Activated naive CD4-positive, alpha-beta T cell treated with anti-CD3 and anti-CD28 coated beads for 36 hours (primary cell): Measurements from ENCODE around the gene FOXP1. TPM values are rescaled to one million over a fixed set of nuclear protein-coding genes. Genes with fewer than 3 reads are reported as not detected.

ENCODE experiments used
- CTCF ChIA-PET: fragments of 350-600 bp; sonication (Branson Sonifier 250); formaldehyde crosslinking; loops from one replicate; lab custom pipeline; 2021; ENCODE audit warnings: antibody characterized with exemption; lab: Charles Lee
- DNase-seq: peaks from one replicate; pipeline ENCODE4 v3.0.0-alpha.2; 2020
- H3K27ac Mint-ChIP-seq: one replicate; pipeline ENCODE4 v1.8.0; 2021; ENCODE audit warnings: mild to moderate bottlenecking, mixed read lengths
- H3K27me3 Mint-ChIP-seq: one replicate; pipeline ENCODE4 v1.8.0; 2021; ENCODE audit warnings: low read depth, mixed read lengths
- H3K36me3 Mint-ChIP-seq: one replicate; pipeline ENCODE4 v1.8.0; 2021; ENCODE audit warnings: low read depth, mixed read lengths
- H3K4me1 Mint-ChIP-seq: one replicate; pipeline ENCODE4 v1.8.0; 2021; ENCODE audit warnings: low read depth, mixed read lengths
- H3K4me3 Mint-ChIP-seq: one replicate; pipeline ENCODE4 v1.8.0; 2021; ENCODE audit warnings: mild to moderate bottlenecking, moderate library complexity, mixed read lengths
- H3K9me3 Mint-ChIP-seq: one replicate; pipeline ENCODE4 v1.8.0; 2021; ENCODE audit warnings: mixed read lengths
- intact Hi-C: fragments of 100-400 bp; cut with micrococcal nuclease; formaldehyde crosslinking; loops from one replicate; pipeline ENCODE4 v1.15.1; 2023
- total RNA-seq, 2 experiments: library from RNA; stranded (reverse); gene quantifications; one replicate each; pipeline ENCODE4 v1.2.3, GENCODE V29; 2021

Gene FOXP1
- total RNA-seq, 2 experiments from 2014 or later: 95.2 to 97.4 TPM

DNA sequence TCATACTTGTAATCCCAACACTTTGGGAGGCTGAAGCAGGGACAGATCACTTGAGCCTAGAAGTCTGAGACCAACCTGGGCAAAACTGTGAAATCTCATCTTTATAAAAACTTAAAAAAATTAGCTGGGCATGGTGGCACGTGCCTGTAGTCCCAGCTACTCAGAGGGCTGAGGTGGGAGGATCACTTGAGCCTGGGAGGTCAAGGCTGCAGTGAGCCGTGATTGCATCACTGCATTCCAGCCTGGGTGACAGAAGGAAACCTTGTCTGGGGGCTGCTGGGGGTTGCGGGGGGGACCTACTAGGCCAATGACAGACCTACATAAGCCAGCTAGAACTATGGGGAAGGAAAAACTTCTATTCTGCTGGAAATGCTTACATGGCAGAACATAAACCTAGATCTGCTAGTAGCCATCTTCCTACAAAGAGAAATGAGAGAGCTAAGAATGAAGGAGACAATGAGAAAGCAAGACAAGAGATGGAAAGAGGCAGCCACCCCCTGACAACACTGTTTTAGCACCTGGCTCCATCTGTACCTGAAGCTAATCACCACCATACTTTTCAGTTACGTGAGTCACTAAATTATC, 23.9 kb downstream of the FOXP1 start:
- peaks cover 7% of the 10 kb centered on the region for H3K36me3 Mint-ChIP-seq

DNA sequence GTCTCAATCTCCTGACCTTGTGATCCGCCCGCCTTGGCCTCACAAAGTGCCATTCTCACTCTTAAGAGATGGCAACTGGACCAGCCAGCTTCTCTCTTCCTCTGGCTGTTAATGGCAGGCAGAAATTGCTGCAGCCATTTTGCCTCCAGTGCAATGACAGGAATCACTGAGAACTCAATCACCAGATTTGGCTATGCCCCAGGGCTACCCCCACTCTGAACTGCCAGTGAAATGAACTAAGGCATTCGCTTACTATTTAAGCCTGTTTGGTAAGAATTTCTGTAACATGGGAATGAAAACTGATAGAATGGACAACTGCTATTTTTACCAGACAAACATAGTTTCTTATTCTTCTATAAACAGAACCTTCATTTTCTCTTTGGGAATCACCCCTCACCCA, 24.5 kb downstream of the FOXP1 start:
- Mint-ChIP-seq H3K27me3 (no peaks in the 10 kb centered on the region), H3K36me3 (peaks cover 7% of the 10 kb centered on the region), H3K27ac (no peak overlapping the region), H3K9me3 (no peaks in the 10 kb centered on the region), H3K4me3 (no peak overlapping the region), H3K4me1 (peaks cover 3% of the 10 kb centered on the region)
- CTCF ChIA-PET: interaction anchor here (0.6 kb wide), 1 partner anchor 986 kb away, joined by 4 read pairs; no protein-coding TSS in a partner anchor
- intact Hi-C loops: no loop called here
- no peak for DNase-seq

More for the DNA sequence above, 23.9 kb downstream of the FOXP1 start:
- Mint-ChIP-seq H3K4me1 (peaks cover 3% of the 10 kb centered on the region), H3K27ac (no peak overlapping the region), H3K9me3 (no peaks in the 10 kb centered on the region), H3K4me3 (no peak overlapping the region), H3K27me3 (no peaks in the 10 kb centered on the region)
- DNase-seq: no peak
- CTCF ChIA-PET: no interaction called here
- intact Hi-C loops: no loop called here

DNA sequence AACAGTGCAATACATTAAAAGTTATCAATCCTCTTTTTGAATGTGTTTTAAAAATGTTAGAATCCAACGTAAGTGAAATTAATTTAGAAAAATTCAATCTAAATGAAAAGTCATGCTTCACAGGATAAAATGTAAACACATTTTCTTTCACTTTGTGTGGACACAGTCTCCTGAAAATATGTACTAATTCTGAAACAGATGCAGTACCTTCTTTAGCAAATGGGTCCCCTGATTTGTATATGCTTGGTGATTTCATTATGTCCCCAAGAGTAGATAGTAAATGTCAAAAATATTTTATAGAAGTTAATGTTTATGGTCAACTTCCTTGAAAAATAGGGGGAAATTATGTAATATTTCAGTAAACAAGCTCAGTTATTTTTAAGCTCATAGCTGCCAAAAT, 28.9 kb downstream of the FOXP1 start:
- H3K27me3 Mint-ChIP-seq: no peaks in the 10 kb centered on the region
- intact Hi-C loops: no loop called here
- peaks cover 3% of the 10 kb centered on the region for H3K36me3 Mint-ChIP-seq

DNA sequence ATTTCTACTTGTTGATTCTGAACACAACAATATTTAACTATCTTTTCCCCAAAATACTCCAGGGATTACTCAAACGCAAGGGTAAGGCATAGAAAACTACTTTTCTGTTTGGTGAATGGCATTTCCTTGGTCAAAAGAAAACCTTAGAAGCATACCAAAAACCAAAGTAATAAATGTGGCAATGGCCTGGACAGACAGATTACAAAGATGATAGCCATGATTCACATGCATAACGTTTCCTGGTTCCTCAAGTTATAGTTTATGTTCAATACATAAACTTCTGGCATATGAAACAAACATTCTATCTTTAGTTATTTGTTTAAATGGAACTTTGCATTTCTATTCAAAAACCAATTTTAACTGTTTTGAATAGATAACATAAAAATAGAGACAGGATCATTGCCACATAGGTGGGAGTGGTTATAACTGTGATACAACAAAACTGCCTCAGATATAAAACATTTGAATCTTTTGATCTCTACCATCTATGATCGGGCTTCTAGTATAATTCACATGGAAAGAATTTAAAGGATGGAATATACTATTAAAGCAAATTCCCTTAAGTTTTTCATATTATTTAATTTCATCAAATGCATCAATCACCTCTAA, 32.1 kb downstream of the FOXP1 start:
- H3K4me1 Mint-ChIP-seq: peaks cover 4% of the 10 kb centered on the region
- H3K4me3 Mint-ChIP-seq: no peak overlapping the region

More for the DNA sequence above, 28.9 kb downstream of the FOXP1 start:
- no peak for DNase-seq
- no peak overlapping the region for H3K27ac Mint-ChIP-seq
- no peak overlapping the region for H3K4me3 Mint-ChIP-seq
- no peaks in the 10 kb centered on the region for H3K9me3 Mint-ChIP-seq
- H3K4me1 Mint-ChIP-seq: no peaks in the 10 kb centered on the region
- CTCF ChIA-PET: no interaction called here

DNA sequence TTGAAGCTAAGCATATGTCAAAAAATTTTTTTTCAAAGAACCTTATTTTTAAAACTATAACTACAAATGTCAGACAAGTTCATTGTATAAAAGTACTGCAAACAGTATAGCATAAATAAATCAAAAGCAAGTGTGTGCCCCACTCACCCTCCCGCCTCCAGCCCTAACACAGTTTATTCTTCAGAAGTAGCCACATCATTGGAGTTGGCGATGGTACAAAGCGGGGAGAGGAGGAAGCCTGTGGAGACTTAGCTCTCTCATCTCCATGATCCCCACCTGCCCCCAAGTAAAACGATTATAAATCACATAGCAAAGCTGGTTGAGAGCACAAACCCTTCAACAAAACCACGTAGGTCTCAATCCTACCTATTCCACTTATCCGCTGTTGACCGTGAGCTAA, 33.6 kb downstream of the FOXP1 start:
- H3K27ac Mint-ChIP-seq: no peak overlapping the region
- no peak overlapping the region for H3K4me3 Mint-ChIP-seq
- peaks cover 4% of the 10 kb centered on the region for H3K4me1 Mint-ChIP-seq
- intact Hi-C loops: no loop called here
- no peaks in the 10 kb centered on the region for H3K27me3 Mint-ChIP-seq
- H3K9me3 Mint-ChIP-seq: no peaks in the 10 kb centered on the region
- DNase-seq: no peak
- CTCF ChIA-PET: no interaction called here
- peaks cover 3% of the 10 kb centered on the region for H3K36me3 Mint-ChIP-seq

More for the DNA sequence above, 32.1 kb downstream of the FOXP1 start:
- Mint-ChIP-seq H3K9me3 (no peaks in the 10 kb centered on the region), H3K27ac (no peak overlapping the region), H3K27me3 (no peaks in the 10 kb centered on the region), H3K36me3 (peaks cover 3% of the 10 kb centered on the region)
- no peak for DNase-seq
- CTCF ChIA-PET: no interaction called here
- intact Hi-C loops: no loop called here

DNA sequence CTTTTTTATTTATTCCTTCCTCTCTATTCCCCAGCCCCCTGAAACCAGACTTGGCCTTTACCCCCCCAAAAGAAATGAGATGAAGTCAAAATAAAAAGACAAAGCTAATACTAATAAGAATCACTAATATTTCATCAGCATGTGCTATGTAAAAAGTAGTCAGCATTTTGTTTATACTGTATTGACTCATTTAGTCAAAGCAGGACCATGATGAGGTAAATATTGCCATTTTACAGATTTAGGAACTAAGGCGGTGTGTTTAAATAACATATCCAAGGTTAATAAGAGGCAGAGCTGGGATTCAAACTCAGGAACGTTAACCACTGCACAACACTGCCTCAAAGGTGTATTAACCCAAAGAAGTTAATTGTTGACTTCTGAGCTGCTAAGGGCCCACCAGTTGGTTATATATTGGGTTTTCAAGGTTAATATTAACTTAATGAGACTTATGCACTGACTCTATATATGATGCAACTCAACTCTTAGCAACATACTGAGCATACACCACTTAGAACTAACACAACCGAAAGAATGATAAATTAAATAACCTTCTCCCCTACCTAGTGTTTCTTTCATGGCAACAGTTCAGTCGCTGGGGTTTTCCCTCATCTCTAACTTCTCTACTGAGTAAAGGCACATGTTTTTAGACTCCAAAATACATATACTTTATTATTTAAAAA, 34.7 kb downstream of the FOXP1 start:
- intact Hi-C loops: no loop called here
- no peaks in the 10 kb centered on the region for H3K27me3 Mint-ChIP-seq
- no peak overlapping the region for H3K27ac Mint-ChIP-seq
- CTCF ChIA-PET: interaction anchor here (0.6 to 1.2 kb wide), 2 partner anchors 29 to 108 kb away, joined by 5 to 6 read pairs; no protein-coding TSS in a partner anchor
- no peak overlapping the region for H3K4me3 Mint-ChIP-seq
- no peak for DNase-seq
- H3K36me3 Mint-ChIP-seq: peaks cover 3% of the 10 kb centered on the region
- peaks cover 7% of the 10 kb centered on the region for H3K4me1 Mint-ChIP-seq
- H3K9me3 Mint-ChIP-seq: no peaks in the 10 kb centered on the region

- CTCF ChIA-PET: interaction anchor here (0.5 to 1.2 kb wide), 2 partner anchors 30 to 36 kb away, joined by 3 to 6 read pairs; no protein-coding TSS in a partner anchor
- H3K4me3 Mint-ChIP-seq: no peak overlapping the region
- peaks cover 3% of the 10 kb centered on the region for H3K36me3 Mint-ChIP-seq
- intact Hi-C loops: no loop called here
- H3K27me3 Mint-ChIP-seq: no peaks in the 10 kb centered on the region
- no peaks in the 10 kb centered on the region for H3K9me3 Mint-ChIP-seq
- peaks cover 18% of the 10 kb centered on the region for H3K4me1 Mint-ChIP-seq
- H3K27ac Mint-ChIP-seq: no peak overlapping the region
- no peak for DNase-seq
These were observed 36.0 kb downstream of the FOXP1 start for GRCh38 chr3:71547249-71548198.

DNA sequence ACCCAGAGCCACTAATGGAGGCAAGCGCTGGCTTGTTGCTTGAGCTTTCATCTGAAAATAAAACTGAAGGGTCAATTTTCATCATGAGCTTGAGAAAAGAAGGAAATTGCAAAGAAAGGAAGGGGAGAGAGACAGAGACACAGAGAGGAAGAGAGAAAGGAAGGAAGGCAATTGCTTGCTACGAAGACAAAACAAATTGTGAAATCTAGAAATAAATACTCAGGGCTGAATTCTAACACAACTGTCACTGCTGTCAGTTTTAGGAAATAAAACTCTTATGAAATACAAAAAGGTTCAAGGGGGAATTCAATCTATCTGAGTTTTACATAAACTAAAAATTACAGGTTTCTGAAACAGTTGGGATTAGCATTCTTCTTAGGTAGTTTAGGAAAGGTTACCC, 36.7 kb downstream of the FOXP1 start:
- intact Hi-C loops: no loop called here
- Mint-ChIP-seq H3K4me1 (peaks cover 22% of the 10 kb centered on the region), H3K27ac (no peak overlapping the region), H3K4me3 (no peak overlapping the region), H3K9me3 (no peaks in the 10 kb centered on the region), H3K27me3 (no peaks in the 10 kb centered on the region), H3K36me3 (peaks cover 3% of the 10 kb centered on the region)
- no peak for DNase-seq
- CTCF ChIA-PET: interaction anchor here (0.7 kb wide), 1 partner anchor 33 kb away, joined by 4 read pairs; no protein-coding TSS in a partner anchor

DNA sequence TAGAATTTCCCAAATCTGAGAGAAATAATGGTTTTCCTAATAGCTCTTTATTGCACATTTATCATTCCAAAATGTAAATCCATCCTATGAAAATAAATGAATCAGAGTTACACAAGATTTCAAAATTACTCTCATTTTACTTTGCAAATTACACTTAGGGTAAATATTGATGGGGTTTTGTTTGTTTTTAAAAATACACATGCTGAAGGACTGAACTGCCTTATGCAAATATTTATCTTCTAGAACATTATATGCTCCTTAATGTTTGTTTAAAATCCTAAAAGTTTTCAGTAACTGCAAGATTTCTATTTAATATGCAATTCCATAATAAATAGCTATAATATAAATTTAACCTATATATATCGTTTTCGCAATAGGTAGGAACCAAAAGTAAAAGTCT, 38.2 kb downstream of the FOXP1 start:
- Mint-ChIP-seq H3K4me1 (peaks cover 22% of the 10 kb centered on the region), H3K36me3 (peaks cover 3% of the 10 kb centered on the region), H3K27me3 (no peaks in the 10 kb centered on the region), H3K4me3 (no peak overlapping the region), H3K9me3 (no peaks in the 10 kb centered on the region), H3K27ac (no peak overlapping the region)
- DNase-seq: no peak
- intact Hi-C loops: no loop called here
- CTCF ChIA-PET: interaction anchor here (0.7 kb wide), 1 partner anchor 691 kb away, joined by 3 read pairs; no protein-coding TSS in a partner anchor

DNA sequence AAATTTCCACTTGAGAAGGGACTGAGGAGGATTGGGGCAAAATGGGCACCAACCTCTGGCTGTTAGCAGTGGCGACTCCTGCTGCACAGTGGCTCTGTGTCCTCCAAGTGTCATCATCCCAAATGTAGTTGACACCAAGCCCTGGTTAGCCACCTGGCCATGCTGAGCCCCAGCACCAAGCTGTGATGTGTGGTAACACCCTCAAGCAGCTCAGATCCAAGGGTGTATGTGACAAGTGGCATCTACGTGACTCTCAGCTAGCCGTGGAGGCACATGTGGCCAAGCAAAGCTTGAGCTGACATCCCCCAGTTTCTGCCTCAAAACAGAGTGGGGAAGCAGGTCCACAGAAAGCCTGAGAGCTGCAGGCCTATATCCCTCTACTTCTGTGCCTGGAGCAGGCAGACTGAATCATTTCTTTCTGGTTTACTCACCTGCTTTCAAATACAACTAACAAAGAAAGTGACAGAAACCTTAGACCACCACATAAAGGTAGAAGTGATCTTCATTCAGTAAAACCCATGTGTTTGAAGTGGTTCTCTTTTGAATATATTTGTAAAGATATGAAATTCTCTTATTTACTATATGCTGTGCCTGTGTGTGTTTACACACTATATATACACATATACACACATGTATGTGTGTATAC, 40.0 kb downstream of the FOXP1 start:
- DNase-seq: peak; percentile 41
- Mint-ChIP-seq H3K9me3 (no peaks in the 10 kb centered on the region), H3K4me1 (peaks cover 20% of the 10 kb centered on the region), H3K27ac (no peak overlapping the region), H3K27me3 (peaks cover 3% of the 10 kb centered on the region), H3K4me3 (no peak overlapping the region), H3K36me3 (peaks cover 3% of the 10 kb centered on the region)
- CTCF ChIA-PET: no interaction called here
- intact Hi-C loops: loop anchor here (2.0 kb wide), 1 partner anchor 33 kb away; no protein-coding TSS in a partner anchor

DNA sequence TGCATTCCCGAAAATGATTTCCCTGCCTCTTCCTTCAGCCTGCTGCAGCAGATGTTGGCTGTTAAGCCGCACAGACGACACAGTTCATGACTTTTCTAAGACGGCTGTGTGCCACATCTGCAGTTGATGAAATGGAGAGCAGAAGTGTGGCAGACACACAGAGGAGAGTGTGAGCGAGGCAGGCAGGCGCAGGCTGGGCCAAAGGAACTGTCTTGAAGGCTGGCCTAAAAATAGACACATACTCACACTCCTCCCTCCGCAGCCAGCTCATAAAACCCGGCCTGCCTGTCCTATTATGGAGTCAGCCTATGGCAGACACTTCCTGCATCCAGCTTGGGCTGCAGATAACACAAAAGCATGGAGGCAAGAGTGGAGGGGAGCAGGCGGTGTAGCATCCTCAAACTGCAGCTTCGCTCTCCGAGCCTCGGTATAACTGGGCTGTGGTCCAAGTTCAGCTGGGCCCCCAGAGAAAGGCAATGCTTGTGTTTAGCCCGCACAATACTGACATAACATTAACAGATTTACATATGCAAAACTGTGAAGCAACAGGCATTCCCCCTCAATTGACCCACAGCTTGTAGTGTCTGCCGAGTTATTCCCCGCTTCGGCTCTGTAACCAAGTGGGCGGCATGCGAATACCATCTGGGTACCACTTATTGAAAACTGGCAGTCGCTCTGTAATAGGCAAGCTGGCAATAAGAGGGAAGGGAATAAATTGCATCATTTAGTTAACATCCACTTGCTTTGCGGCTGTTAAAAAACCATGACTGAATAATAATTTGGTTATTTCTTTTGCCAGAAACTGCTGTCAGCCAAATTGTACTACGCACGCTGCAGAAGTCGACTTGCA, 40.8 kb downstream of the FOXP1 start:
- H3K27ac Mint-ChIP-seq: no peak overlapping the region
- H3K9me3 Mint-ChIP-seq: no peaks in the 10 kb centered on the region
- DNase-seq: peak; percentile 42
- H3K4me3 Mint-ChIP-seq: no peak overlapping the region
- CTCF ChIA-PET: no interaction called here
- H3K27me3 Mint-ChIP-seq: peaks cover 3% of the 10 kb centered on the region
- intact Hi-C loops: loop anchor here (2.0 kb wide), 1 partner anchor 34 kb away; no protein-coding TSS in a partner anchor
- H3K4me1 Mint-ChIP-seq: peaks cover 19% of the 10 kb centered on the region
- peaks cover 3% of the 10 kb centered on the region for H3K36me3 Mint-ChIP-seq
